Esophagus (tissue), 2 donors: Measurements from ENCODE around the gene AK4. TPM values are rescaled to one million over a fixed set of nuclear protein-coding genes. Genes with fewer than 3 reads are reported as not detected.

Experiments used
- H3K27ac ChIP-seq, 2 donors: one replicate each; pipeline ENCODE4 v1.5.1; 2013; ENCODE audit warnings: low read depth in 2 of 2, mild to moderate bottlenecking in 2 of 2, inconsistent platforms in 1 of 2, low read length in 1 of 2, moderate library complexity in 1 of 2
- H3K27me3 ChIP-seq, 2 donors: one replicate each; pipeline ENCODE4 v1.6.1; 2013; ENCODE audit warnings: low read length in 2 of 2, control low read depth in 1 of 2, mild to moderate bottlenecking in 1 of 2; ENCODE audit not compliant: insufficient read depth in 2 of 2, control insufficient read depth in 1 of 2
- H3K36me3 ChIP-seq, 2 donors: one replicate each; pipeline ENCODE4 v1.6.1; 2013; ENCODE audit warnings: low read length in 1 of 2; ENCODE audit not compliant: control insufficient read depth in 2 of 2, insufficient read depth in 2 of 2
- H3K4me1 ChIP-seq, 2 donors: one replicate each; pipeline ENCODE4 v1.6.1; 2013; ENCODE audit warnings: low read length in 1 of 2; ENCODE audit not compliant: control insufficient read depth in 2 of 2, insufficient read depth in 2 of 2
- H3K4me3 ChIP-seq, 2 donors: one replicate each; pipeline ENCODE4 v1.5.1; 2013; ENCODE audit warnings: low read length in 2 of 2, mild to moderate bottlenecking in 2 of 2, low read depth in 1 of 2, moderate library complexity in 1 of 2
- H3K9me3 ChIP-seq, 2 donors: one replicate each; pipeline ENCODE4 v1.6.1; 2013; ENCODE audit warnings: mild to moderate bottlenecking in 2 of 2, low read depth in 1 of 2, low read length in 1 of 2, moderate library complexity in 1 of 2; ENCODE audit not compliant: control insufficient read depth in 2 of 2, insufficient read depth in 1 of 2
- WGBS, 2 donors: extraction: QIAGEN DNeasy Blood & Tissue Kit; methylation state at CpG; one replicate each; pipeline ENCODE4 v1.1.7; 2013; 5-methylcytosine and 5-hydroxymethylcytosine counted together
- polyA plus RNA-seq, 2 donors: library from polyadenylated mRNA; stranded (reverse); fragments of 200-250 nt; gene quantifications; one replicate each; pipeline ENCODE4 v1.2.3, GENCODE V29; 2013
- donor health status: healthy with polysubstance abuse.
- donor health status: Bipolar disorder and iron deficiency.

Gene AK4
- polyA plus RNA-seq, 2 donors = 10.8 to 24.0 TPM

- H3K9me3 ChIP-seq = no peaks in the 10 kb centered on the region
- no peaks in the 10 kb centered on the region for H3K4me1 ChIP-seq
- no peaks in the 10 kb centered on the region for H3K27me3 ChIP-seq
- 45 to 50% methylated on average over 5 of the region's 5 CpGs for WGBS, 2 donors
- H3K36me3 ChIP-seq = no peaks in the 10 kb centered on the region
- H3K27ac ChIP-seq = no peak overlapping the region
- no peak overlapping the region for H3K4me3 ChIP-seq
These were observed 131.2 kb downstream of the AK4 start for GRCh38 chr1:65279070-65279779.

Other genes with a start within 250 kb of the AK4 start
- 10 to 100 TPM; 13.1 to 20.9 TPM for gene JAK1, start 181.7 kb upstream of the AK4 start, polyA plus RNA-seq
- under 1 TPM; 0.06 to 0.13 TPM for gene DNAJC6, start 161.3 kb downstream of the AK4 start, polyA plus RNA-seq